ACC112 (cell line): ENCODE data around the gene INSR.

Experiments
- H2AFZ ChIP-seq: fragments of 200-600 bp; sonication (generic); one replicate; pipeline ENCODE4 v1.6.0; 2017; ENCODE audit warnings: antibody characterized with exemption, low read length; ENCODE audit not compliant: unreplicated experiment
- H3K27ac ChIP-seq: fragments of 200-600 bp; sonication (generic); 2 replicates; pipeline ENCODE4 v1.5.1; 2014; ENCODE audit warnings: low read depth, mild to moderate bottlenecking, antibody characterized with exemption, low read length, moderate library complexity
- H3K27me3 ChIP-seq: fragments of 200-600 bp; sonication (generic); 2 replicates; pipeline ENCODE4 v1.6.1; 2014; ENCODE audit warnings: mild to moderate bottlenecking, antibody characterized with exemption, low read length, moderate library complexity, mixed read lengths; ENCODE audit not compliant: insufficient read depth
- H3K36me3 ChIP-seq: fragments of 200-600 bp; sonication (generic); 2 replicates; pipeline ENCODE4 v1.6.1; 2016; ENCODE audit warnings: mild to moderate bottlenecking, antibody characterized with exemption, low read length, moderate library complexity, mixed read lengths; ENCODE audit not compliant: insufficient read depth
- H3K4me1 ChIP-seq: fragments of 200-600 bp; sonication (generic); one replicate; pipeline ENCODE4 v1.6.1; 2016; ENCODE audit warnings: low read length, mixed read lengths; ENCODE audit not compliant: insufficient read depth, unreplicated experiment, control insufficient read depth
- H3K4me3 ChIP-seq: fragments of 200-600 bp; sonication (generic); 2 replicates; pipeline ENCODE4 v1.5.1; 2014; ENCODE audit warnings: mild to moderate bottlenecking, low read depth, low read length
- H3K79me2 ChIP-seq: fragments of 200-600 bp; sonication (generic); one replicate; pipeline ENCODE4 v1.6.0; 2016; ENCODE audit warnings: low read length; ENCODE audit not compliant: control insufficient read depth, unreplicated experiment, insufficient read depth

The INSR gene

GRCh38 chr19:7267792-7268704, 26.2 kb downstream of the INSR start:
- no peak overlapping the region for H3K4me3 ChIP-seq
- no peaks in the 10 kb centered on the region for H3K79me2 ChIP-seq
- no peaks in the 10 kb centered on the region for H3K27me3 ChIP-seq
- no peak overlapping the region for H2AFZ ChIP-seq
- H3K27ac ChIP-seq = no peak overlapping the region
- peaks cover 9% of the 10 kb centered on the region; the same call in 1 of the 2 replicates for H3K36me3 ChIP-seq
- no peaks in the 10 kb centered on the region for H3K4me1 ChIP-seq

GRCh38 chr19:7266832-7267231, 27.4 kb downstream of the INSR start:
- Histone ChIP-seq H3K36me3 (peaks cover 9% of the 10 kb centered on the region; the same call in 1 of the 2 replicates), H3K27me3 (no peaks in the 10 kb centered on the region), H3K27ac (no peak overlapping the region), H3K4me3 (no peak overlapping the region), H3K79me2 (no peaks in the 10 kb centered on the region), H3K4me1 (no peaks in the 10 kb centered on the region), H2AFZ (no peak overlapping the region)

DNA sequence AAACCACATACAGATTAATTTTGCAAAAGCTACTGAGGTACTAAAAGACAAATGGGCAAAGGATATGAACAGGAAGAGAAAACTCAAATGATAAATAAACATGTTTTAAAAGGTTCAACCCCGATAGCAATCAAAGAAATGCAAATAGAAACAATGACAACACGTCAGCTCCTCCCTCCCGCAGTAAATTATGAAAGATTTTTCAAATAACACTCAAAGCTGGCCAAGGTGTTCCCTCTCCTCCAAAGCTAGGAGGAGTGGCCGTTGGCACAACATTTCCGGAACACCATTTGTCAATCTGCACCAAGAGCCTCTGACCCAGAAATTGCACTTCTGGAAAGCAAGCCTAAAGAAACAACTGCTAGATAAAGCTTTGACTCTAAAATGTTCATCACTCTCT, 28.3 kb downstream of the INSR start:
- no peaks in the 10 kb centered on the region for H3K79me2 ChIP-seq
- peaks cover 9% of the 10 kb centered on the region; the same call in 1 of the 2 replicates for H3K36me3 ChIP-seq
- no peak overlapping the region for H2AFZ ChIP-seq
- no peak overlapping the region for H3K27ac ChIP-seq
- no peaks in the 10 kb centered on the region for H3K27me3 ChIP-seq
- H3K4me1 ChIP-seq = no peaks in the 10 kb centered on the region
- H3K4me3 ChIP-seq = no peak overlapping the region

DNA sequence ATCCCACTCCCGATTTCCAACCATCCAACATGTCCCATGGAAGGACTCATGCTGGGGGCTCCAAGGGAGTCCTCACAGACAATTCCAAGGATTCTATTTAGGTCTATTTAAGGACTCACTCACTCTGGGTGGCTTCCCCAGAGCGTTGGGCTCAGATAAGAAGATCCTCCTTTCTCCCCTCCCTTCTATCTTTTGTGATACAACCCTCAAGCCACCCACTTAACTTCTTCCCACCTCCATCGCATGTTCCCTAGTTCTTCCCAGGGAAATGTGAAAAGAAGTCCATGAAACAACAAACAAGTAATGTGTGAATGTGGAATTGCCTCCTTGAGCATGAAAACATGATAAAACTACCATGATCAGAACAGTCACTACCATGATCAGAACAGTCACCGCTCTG, 29.4 kb downstream of the INSR start:
- H3K4me1 ChIP-seq = no peaks in the 10 kb centered on the region
- peaks cover 9% of the 10 kb centered on the region; the same call in 1 of the 2 replicates for H3K36me3 ChIP-seq
- H3K79me2 ChIP-seq = no peaks in the 10 kb centered on the region
- H3K4me3 ChIP-seq = no peak overlapping the region
- no peak overlapping the region for H3K27ac ChIP-seq
- no peak overlapping the region for H2AFZ ChIP-seq
- H3K27me3 ChIP-seq = no peaks in the 10 kb centered on the region

DNA sequence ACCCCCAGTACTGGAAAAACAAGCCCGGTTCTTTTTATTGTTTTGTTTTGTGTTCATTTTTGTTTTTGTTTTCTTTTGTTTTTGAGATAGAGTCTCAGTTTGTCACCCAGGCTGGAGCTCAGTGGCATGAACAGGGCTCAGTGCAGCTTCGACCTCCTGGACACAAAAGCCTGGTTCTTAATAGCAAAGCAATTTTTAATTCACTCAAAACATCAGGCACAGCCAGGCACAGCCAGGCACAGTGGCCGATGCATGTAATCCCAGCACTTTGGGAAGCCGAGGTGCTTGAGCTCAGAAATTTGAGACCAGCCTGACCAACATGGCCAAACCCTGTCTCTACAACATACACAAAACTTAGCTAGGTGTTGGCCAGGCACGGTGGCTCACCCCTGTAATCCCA, 30.7 kb downstream of the INSR start:
- H3K4me3 ChIP-seq = no peak overlapping the region
- H3K36me3 ChIP-seq = peaks cover 9% of the 10 kb centered on the region; the same call in 1 of the 2 replicates
- no peaks in the 10 kb centered on the region for H3K79me2 ChIP-seq
- H2AFZ ChIP-seq = no peak overlapping the region
- H3K4me1 ChIP-seq = no peaks in the 10 kb centered on the region
- no peak overlapping the region for H3K27ac ChIP-seq
- no peaks in the 10 kb centered on the region for H3K27me3 ChIP-seq

DNA sequence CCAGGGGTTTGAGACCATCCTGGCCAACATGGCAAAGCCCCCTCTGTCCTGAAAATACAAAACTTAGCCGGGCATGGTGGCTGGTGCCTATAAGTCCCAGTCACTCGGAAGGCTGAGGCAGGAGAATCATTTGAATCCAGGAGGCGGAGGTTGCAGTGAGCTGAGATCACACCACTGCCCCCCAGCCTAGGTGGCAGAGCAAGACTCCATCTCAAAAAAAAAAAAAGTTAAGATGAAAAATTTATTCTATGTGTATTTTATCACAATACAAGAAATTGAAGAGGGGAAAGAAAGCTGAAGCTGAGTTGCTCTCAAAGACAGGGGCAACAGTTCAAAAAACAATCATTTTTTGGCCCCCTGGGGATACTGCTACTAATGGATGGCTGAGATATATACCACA, 31.1 kb downstream of the INSR start:
- H2AFZ ChIP-seq = no peak overlapping the region
- no peaks in the 10 kb centered on the region for H3K4me1 ChIP-seq
- H3K4me3 ChIP-seq = no peak overlapping the region
- peaks cover 9% of the 10 kb centered on the region; the same call in 1 of the 2 replicates for H3K36me3 ChIP-seq
- no peaks in the 10 kb centered on the region for H3K27me3 ChIP-seq
- no peak overlapping the region for H3K27ac ChIP-seq
- no peaks in the 10 kb centered on the region for H3K79me2 ChIP-seq

DNA sequence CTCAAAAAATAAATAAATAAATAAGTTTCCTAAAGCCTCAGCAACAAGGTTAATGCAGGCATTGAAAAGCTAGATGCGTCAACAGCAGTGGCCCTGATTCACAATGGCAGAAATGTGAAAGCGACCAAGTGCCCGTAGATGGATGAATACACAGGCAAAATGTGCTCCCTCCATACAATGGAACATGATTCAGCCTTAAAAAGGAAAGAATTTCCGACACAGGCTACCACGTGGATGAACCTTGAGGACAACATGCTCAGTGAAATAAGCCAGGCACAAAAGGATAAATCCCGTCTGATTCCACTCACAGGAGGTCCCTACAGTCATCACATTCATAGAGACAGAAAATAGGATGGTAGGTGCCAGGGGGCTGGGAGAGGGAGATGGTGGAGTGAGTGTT, 31.7 kb downstream of the INSR start:
- no peak overlapping the region for H3K27ac ChIP-seq
- no peak overlapping the region for H3K4me3 ChIP-seq
- no peak overlapping the region for H2AFZ ChIP-seq
- no peaks in the 10 kb centered on the region for H3K79me2 ChIP-seq
- H3K36me3 ChIP-seq = peaks cover 7% of the 10 kb centered on the region; the same call in 1 of the 2 replicates
- no peaks in the 10 kb centered on the region for H3K4me1 ChIP-seq
- no peaks in the 10 kb centered on the region for H3K27me3 ChIP-seq

GRCh38 chr19:7260161-7260560, 34.1 kb downstream of the INSR start:
- no peak overlapping the region for H2AFZ ChIP-seq
- H3K27ac ChIP-seq = no peak overlapping the region
- H3K27me3 ChIP-seq = no peaks in the 10 kb centered on the region
- no peaks in the 10 kb centered on the region for H3K4me1 ChIP-seq
- H3K79me2 ChIP-seq = no peaks in the 10 kb centered on the region
- no peak overlapping the region for H3K4me3 ChIP-seq
- no peaks in the 10 kb centered on the region for H3K36me3 ChIP-seq

GRCh38 chr19:7258840-7259395, 35.3 kb downstream of the INSR start:
- Histone ChIP-seq H3K79me2 (no peaks in the 10 kb centered on the region), H2AFZ (no peak overlapping the region), H3K4me3 (no peak overlapping the region), H3K4me1 (no peaks in the 10 kb centered on the region), H3K36me3 (no peaks in the 10 kb centered on the region), H3K27me3 (no peaks in the 10 kb centered on the region), H3K27ac (no peak overlapping the region)

DNA sequence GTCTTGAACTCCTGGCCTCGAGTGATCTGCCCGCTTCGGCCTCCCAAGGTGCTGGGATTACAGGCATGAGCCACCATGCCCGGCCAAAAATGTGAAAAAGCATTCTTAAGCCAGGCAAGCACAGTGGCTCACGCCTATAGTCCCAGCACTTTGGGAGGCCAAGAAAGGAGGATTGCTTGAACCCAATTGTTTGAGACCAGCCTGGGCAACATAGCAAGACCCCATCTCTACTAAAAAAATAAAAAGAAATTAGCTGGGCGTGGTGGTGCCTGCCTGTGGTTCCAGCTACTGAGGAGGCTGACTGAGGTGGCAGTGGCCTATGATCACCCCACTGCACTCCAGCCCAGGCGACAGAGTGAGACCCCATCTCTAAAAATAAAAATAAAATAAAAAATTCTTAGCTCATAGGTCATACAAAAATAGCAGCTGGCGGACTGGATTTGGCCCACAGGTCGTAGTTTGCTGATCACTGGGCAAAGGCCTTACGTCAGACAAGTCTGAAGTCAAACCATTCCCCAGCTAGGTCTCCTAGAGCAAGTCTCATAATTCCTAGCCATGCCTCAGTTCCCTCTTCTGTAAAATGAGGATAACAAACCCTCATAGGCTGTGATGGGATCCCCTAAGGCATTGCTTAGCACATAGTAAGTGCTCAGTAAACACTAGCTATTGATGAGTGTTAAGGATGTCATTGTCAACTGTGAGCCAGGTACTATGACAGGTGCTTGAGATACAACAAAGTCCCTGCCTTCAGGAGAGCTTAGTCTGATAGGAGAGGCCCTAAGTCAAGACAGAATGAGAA, 36.0 kb downstream of the INSR start:
- Histone ChIP-seq H3K4me1 (no peaks in the 10 kb centered on the region), H3K4me3 (no peak overlapping the region), H3K36me3 (no peaks in the 10 kb centered on the region), H3K79me2 (no peaks in the 10 kb centered on the region), H2AFZ (no peak overlapping the region), H3K27me3 (no peaks in the 10 kb centered on the region), H3K27ac (no peak overlapping the region)
